IPS-20b (cell line): ENCODE measurements around the gene YIPF3.

ENCODE experiments used
- H3K27ac ChIP-seq: one replicate; pipeline ENCODE4 v1.5.1; 2013; ENCODE audit warnings: low read length
- H3K27me3 ChIP-seq: 2 replicates; pipeline ENCODE4 v1.6.1; 2013; ENCODE audit warnings: mild to moderate bottlenecking, low read length, inconsistent platforms; ENCODE audit not compliant: insufficient read depth
- H3K36me3 ChIP-seq: 2 replicates; pipeline ENCODE4 v1.6.1; 2013; ENCODE audit warnings: low read depth, mild to moderate bottlenecking, inconsistent platforms, low read length, moderate library complexity; ENCODE audit not compliant: insufficient read depth
- H3K4me1 ChIP-seq: 2 replicates; pipeline ENCODE4 v1.6.1; 2013; ENCODE audit warnings: mild to moderate bottlenecking, control low read depth, inconsistent platforms, low read length, moderate library complexity; ENCODE audit not compliant: insufficient read depth
- H3K4me3 ChIP-seq: 2 replicates; pipeline ENCODE4 v1.5.1; 2013; ENCODE audit warnings: mild to moderate bottlenecking, low read length, inconsistent platforms
- H3K9ac ChIP-seq: 2 replicates; pipeline ENCODE4 v1.6.1; 2013; ENCODE audit warnings: low read depth, mild to moderate bottlenecking, inconsistent platforms, low read length, moderate library complexity
- H3K9me3 ChIP-seq: 2 replicates; pipeline ENCODE4 v1.6.1; 2013; ENCODE audit warnings: mild to moderate bottlenecking, low read depth, low read length, inconsistent platforms; ENCODE audit not compliant: insufficient read depth

YIPF3 gene

GRCh38 chr6:43522547-43523261 is 6.0 kb upstream of the YIPF3 start:
- Histone ChIP-seq H3K36me3 (peaks cover 88% of the 10 kb centered on the region), H3K27me3 (no peaks in the 10 kb centered on the region), H3K9me3 (no peaks in the 10 kb centered on the region), H3K9ac (no peak overlapping the region), H3K27ac (no peak overlapping the region), H3K4me3 (no peak overlapping the region), H3K4me1 (peaks cover 6% of the 10 kb centered on the region)

- peaks cover 6% of the 10 kb centered on the region for H3K4me1 ChIP-seq
- no peak overlapping the region for H3K9ac ChIP-seq
- peaks cover 79% of the 10 kb centered on the region for H3K36me3 ChIP-seq
- H3K4me3 ChIP-seq: no peak overlapping the region
- no peak overlapping the region for H3K27ac ChIP-seq
- H3K9me3 ChIP-seq: no peaks in the 10 kb centered on the region
- H3K27me3 ChIP-seq: no peaks in the 10 kb centered on the region
Measured at GRCh38 chr6:43521836-43522235, 5.1 kb upstream of the YIPF3 start.

GRCh38 chr6:43520097-43520496 is 3.4 kb upstream of the YIPF3 start:
- no peaks in the 10 kb centered on the region for H3K27me3 ChIP-seq
- peaks cover 10% of the 10 kb centered on the region for H3K4me1 ChIP-seq

GRCh38 chr6:43517505-43518357 is 1.0 kb upstream of the YIPF3 start:
- Histone ChIP-seq H3K27ac (no peak overlapping the region), H3K27me3 (no peaks in the 10 kb centered on the region), H3K9ac (peak overlapping the region; percentile 98), H3K9me3 (no peaks in the 10 kb centered on the region), H3K4me1 (peaks cover 10% of the 10 kb centered on the region), H3K4me3 (peak overlapping the region; percentile 97), H3K36me3 (peaks cover 65% of the 10 kb centered on the region)

More at GRCh38 chr6:43520097-43520496, 3.4 kb upstream of the YIPF3 start:
- peaks cover 69% of the 10 kb centered on the region for H3K36me3 ChIP-seq
- H3K9ac ChIP-seq: no peak overlapping the region
- no peak overlapping the region for H3K27ac ChIP-seq
- no peaks in the 10 kb centered on the region for H3K9me3 ChIP-seq
- no peak overlapping the region for H3K4me3 ChIP-seq

- Histone ChIP-seq H3K27me3 (no peaks in the 10 kb centered on the region), H3K4me1 (peaks cover 10% of the 10 kb centered on the region), H3K9me3 (no peaks in the 10 kb centered on the region), H3K27ac (no peak overlapping the region), H3K4me3 (peak overlapping the region; percentile 97), H3K36me3 (peaks cover 65% of the 10 kb centered on the region), H3K9ac (peak overlapping the region; percentile 98)
Measured at GRCh38 chr6:43516367-43516696, 394 bp downstream of the YIPF3 start.

GRCh38 chr6:43515808-43516207 is 918 bp downstream of the YIPF3 start:
- Histone ChIP-seq H3K4me3 (peak overlapping the region; percentile 97), H3K27me3 (no peaks in the 10 kb centered on the region), H3K36me3 (peaks cover 64% of the 10 kb centered on the region), H3K27ac (no peak overlapping the region), H3K9me3 (no peaks in the 10 kb centered on the region), H3K4me1 (peaks cover 10% of the 10 kb centered on the region), H3K9ac (peak overlapping the region; percentile 98)

- H3K4me3 ChIP-seq: no peak overlapping the region
- H3K9ac ChIP-seq: no peak overlapping the region
- H3K27me3 ChIP-seq: peaks cover 28% of the 10 kb centered on the region
- H3K9me3 ChIP-seq: no peaks in the 10 kb centered on the region
- H3K4me1 ChIP-seq: peaks cover 4% of the 10 kb centered on the region; the same call in 1 of the 2 replicates
- no peak overlapping the region for H3K27ac ChIP-seq
- peaks cover 44% of the 10 kb centered on the region for H3K36me3 ChIP-seq
Measured at GRCh38 chr6:43511824-43512415, 4.8 kb downstream of the YIPF3 start.

GRCh38 chr6:43510827-43511163 is 5.9 kb downstream of the YIPF3 start:
- Histone ChIP-seq H3K4me3 (peak overlapping the region; percentile 67; the same call in 1 of the 2 replicates), H3K36me3 (peaks cover 43% of the 10 kb centered on the region), H3K4me1 (peaks cover 1% of the 10 kb centered on the region; the same call in 1 of the 2 replicates), H3K9me3 (no peaks in the 10 kb centered on the region), H3K9ac (no peak overlapping the region; the same call in 1 of the 2 replicates), H3K27ac (no peak overlapping the region), H3K27me3 (peaks cover 29% of the 10 kb centered on the region)

GRCh38 chr6:43509984-43510826 is 6.5 kb downstream of the YIPF3 start, which contains the start of gene LRRC73:
Gene LRRC73 (minus strand): TSS chr6:43510346. CDS start chr6:43509785, 561 bp downstream.
- H3K9me3 ChIP-seq: no peaks in the 10 kb centered on the region
- H3K4me3 ChIP-seq: peak within 1 kb of the TSS; percentile 67
- H3K4me1 ChIP-seq: no peaks in the 10 kb centered on the region
- peak within 1 kb of the TSS; percentile 58; the same call in 1 of the 2 replicates for H3K9ac ChIP-seq
- H3K36me3 ChIP-seq: peaks cover 37% of the 10 kb centered on the region
- H3K27ac ChIP-seq: no peak within 1 kb of the TSS
- peaks cover 29% of the 10 kb centered on the region for H3K27me3 ChIP-seq

GRCh38 chr6:43509142-43509983 is 7.4 kb downstream of the YIPF3 start:
- H3K27ac ChIP-seq: no peak overlapping the region
- peaks cover 39% of the 10 kb centered on the region for H3K36me3 ChIP-seq
- H3K4me1 ChIP-seq: no peaks in the 10 kb centered on the region
- H3K27me3 ChIP-seq: peaks cover 29% of the 10 kb centered on the region
- H3K9me3 ChIP-seq: no peaks in the 10 kb centered on the region
- H3K9ac ChIP-seq: no peak overlapping the region
- peak overlapping the region; percentile 67 for H3K4me3 ChIP-seq
